ENCODE results near the gene SAXO1.
"Not testable (repeated sequence)": the region's sequence is repeated elsewhere in the genome, so short reads cannot be mapped to it uniquely, and the experiment has no call there.

Gene SAXO1

GRCh38 chr9:19033015-19033414 is at the start of gene SAXO1:
Gene SAXO1, minus strand, starts transcription at chr9:19033209. Its CDS starts 301 bp downstream, at chr9:19032908.
- DNase-seq: no peak

- no peak for DNase-seq
Observed at GRCh38 chr9:19074836-19075235, 41.8 kb upstream of the SAXO1 start.

GRCh38 chr9:19074229-19074628 is 41.2 kb upstream of the SAXO1 start:
- no peak for DNase-seq

GRCh38 chr9:19057033-19057432 is 24.0 kb upstream of the SAXO1 start:
- no peak for DNase-seq

- DNase-seq: no peak
Observed at GRCh38 chr9:19050637-19051591, 17.9 kb upstream of the SAXO1 start.

GRCh38 chr9:19049917-19050636 is 17.1 kb upstream of the SAXO1 start:
- DNase-seq: peak in 1 of 2 donors; percentile 12

GRCh38 chr9:19048966-19049916 is 16.2 kb upstream of the SAXO1 start, which contains the start of gene RRAGA:
Gene RRAGA, plus strand, starts transcription at chr9:19049427. Its CDS starts 233 bp downstream, at chr9:19049660.
- peak; percentile 94 to 95 for DNase-seq

GRCh38 chr9:19036611-19037010 is 3.6 kb upstream of the SAXO1 start:
- no peak for DNase-seq

GRCh38 chr9:19032406-19032805 is 603 bp downstream of the SAXO1 start:
- no peak for DNase-seq

- no peak for DNase-seq
Observed at GRCh38 chr9:19030899-19031298, 2.1 kb downstream of the SAXO1 start.

GRCh38 chr9:19028835-19029451 is 4.1 kb downstream of the SAXO1 start:
- peak in 1 of 2 donors; percentile 38 for DNase-seq

- no peak for DNase-seq
Observed at GRCh38 chr9:19027825-19028224, 5.2 kb downstream of the SAXO1 start.

GRCh38 chr9:19026375-19026774 is 6.6 kb downstream of the SAXO1 start:
- no peak for DNase-seq

- DNase-seq: no peak
Observed at GRCh38 chr9:19023078-19023477, 9.9 kb downstream of the SAXO1 start.

GRCh38 chr9:19022206-19022605 is 10.8 kb downstream of the SAXO1 start:
- no peak for DNase-seq

- not testable (repeated sequence) for DNase-seq
Observed at GRCh38 chr9:19021649-19022048, 11.4 kb downstream of the SAXO1 start.

- DNase-seq: no peak
Observed at GRCh38 chr9:19020886-19021455, 12.0 kb downstream of the SAXO1 start.

GRCh38 chr9:19018201-19018600 is 14.8 kb downstream of the SAXO1 start:
- DNase-seq: no peak

GRCh38 chr9:19009391-19009965 is 23.5 kb downstream of the SAXO1 start:
- DNase-seq: no peak

GRCh38 chr9:19000133-19000532 is 32.9 kb downstream of the SAXO1 start:
- no peak for DNase-seq

- no peak for DNase-seq
Observed at GRCh38 chr9:18999173-18999785, 33.7 kb downstream of the SAXO1 start.
